GM19467 (cell line): ENCODE results near the gene RGL3.
"Not testable (repeated sequence)": the region's sequence is repeated elsewhere in the genome, so short reads cannot be mapped to it uniquely, and the experiment has no call there.

Experiments used
- ATAC-seq: cut with Tn5 transposase; IDR thresholded peaks from one replicate; pipeline ENCODE4 v1.9.1; 2021; ENCODE audit warnings: mild to moderate bottlenecking, moderate library complexity; ENCODE audit not compliant: unreplicated experiment

Gene RGL3

GRCh38 chr19:11418549-11419506, at the start of gene RGL3:
Gene RGL3 (minus strand): TSS chr19:11419314. CDS start chr19:11419278, 36 bp downstream.
- no peak for ATAC-seq

DNA sequence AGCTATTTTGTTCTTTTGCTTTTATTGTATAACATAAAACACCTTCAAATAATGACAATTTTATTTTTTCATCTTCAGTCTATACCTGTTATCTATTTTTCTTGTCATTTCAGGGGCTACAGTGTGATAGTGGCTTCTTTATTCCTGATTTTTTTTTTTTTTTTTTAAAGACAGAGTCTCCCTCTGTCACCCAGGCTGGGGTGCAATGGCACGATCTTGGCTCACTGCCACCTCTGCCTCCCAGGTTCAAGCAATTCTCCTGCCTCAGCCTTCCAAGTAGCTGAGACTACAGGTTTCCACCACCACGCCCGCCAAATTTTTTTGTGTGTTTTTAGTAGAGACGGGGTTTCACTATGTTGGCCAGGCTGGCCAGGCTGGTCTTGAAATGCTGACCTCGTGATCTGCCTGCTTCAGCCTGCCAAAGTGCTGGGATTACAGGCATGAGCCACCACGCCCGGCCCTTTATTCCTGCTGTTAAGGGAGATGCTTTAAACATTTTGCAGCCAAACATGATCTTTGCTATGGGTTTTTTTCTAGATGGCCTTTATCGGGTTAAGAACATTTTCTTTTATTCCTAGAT, 49.2 kb upstream of the RGL3 start:
- ATAC-seq: not testable (repeated sequence)

- no peak for ATAC-seq
These were observed 46.5 kb upstream of the RGL3 start for GRCh38 chr19:11465600-11465999.

DNA sequence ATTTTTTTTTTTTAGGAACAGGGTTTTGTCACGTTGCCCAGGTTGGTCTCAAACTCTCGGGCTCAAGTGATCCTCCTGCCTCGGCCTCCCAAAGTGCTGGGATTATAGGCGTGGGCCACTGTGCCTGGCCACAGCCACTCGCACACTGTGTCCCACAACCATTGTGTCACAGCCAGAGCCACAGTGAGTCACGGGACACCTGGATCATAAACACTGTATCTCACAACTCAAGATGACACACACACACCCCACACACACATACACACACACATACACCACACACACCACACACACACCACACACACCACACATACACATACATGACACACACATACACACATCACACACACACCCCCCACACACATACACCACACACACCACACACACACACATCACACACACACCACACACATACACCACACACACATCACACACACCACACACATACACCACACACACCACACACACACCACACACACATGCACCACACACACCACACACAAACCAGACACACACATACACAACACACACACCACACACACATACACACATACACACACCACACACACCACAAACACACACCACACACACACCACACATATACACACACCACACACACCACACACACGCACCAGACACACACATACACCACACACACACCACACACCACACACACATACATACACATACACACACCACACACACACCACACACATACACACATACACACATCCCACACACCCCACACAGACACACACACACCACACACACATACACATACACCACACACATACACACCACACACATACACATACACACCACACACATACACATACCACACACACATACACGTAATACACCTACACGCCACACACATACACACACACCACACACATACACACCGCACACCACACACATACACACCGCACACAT, 45.5 kb upstream of the RGL3 start:
- ATAC-seq: no peak

- no peak for ATAC-seq
These were observed 44.3 kb upstream of the RGL3 start for GRCh38 chr19:11463391-11463790.

DNA sequence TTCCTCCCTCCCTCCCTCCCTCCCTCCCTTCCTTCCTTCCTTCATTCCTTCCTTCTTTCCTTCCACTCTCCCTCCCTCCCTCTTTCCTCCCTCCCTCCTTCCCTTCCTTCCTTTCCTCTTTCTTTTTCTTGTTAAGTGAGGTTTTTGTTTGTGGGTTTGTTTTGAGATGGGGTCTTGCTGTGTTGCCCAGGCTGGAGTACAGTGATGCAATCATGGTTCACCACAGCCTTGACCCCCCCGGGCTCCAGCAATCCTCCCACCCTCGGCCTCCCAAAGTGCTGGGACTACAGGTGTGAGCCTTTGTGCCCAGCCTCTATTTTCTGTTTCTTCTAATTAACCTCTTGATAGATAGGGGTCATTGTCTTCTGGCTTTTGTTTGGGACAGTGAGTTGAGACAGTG, 42.3 kb upstream of the RGL3 start:
- ATAC-seq: no peak

DNA sequence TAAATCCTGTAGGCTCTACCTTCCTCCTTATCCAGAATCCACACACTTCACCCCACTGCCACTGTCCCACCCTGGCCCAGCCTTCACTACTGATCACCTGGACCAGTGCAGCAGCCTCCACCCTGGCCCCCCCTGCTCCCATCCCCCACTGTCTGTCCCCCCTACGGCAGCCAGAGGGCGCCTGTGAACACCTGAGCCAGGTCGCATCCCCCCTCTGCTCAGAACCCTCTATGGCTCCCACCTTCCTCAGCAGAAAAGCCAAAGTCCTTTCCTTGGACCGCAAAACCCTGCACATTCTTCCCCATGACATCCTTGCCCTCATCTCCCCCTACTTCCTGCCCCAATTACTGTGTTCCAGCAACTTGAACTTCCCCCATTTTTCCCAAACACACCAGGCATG, 41.1 kb upstream of the RGL3 start:
- ATAC-seq: no peak

- not testable (repeated sequence) for ATAC-seq
These were observed 39.8 kb upstream of the RGL3 start for GRCh38 chr19:11458912-11459311.

DNA sequence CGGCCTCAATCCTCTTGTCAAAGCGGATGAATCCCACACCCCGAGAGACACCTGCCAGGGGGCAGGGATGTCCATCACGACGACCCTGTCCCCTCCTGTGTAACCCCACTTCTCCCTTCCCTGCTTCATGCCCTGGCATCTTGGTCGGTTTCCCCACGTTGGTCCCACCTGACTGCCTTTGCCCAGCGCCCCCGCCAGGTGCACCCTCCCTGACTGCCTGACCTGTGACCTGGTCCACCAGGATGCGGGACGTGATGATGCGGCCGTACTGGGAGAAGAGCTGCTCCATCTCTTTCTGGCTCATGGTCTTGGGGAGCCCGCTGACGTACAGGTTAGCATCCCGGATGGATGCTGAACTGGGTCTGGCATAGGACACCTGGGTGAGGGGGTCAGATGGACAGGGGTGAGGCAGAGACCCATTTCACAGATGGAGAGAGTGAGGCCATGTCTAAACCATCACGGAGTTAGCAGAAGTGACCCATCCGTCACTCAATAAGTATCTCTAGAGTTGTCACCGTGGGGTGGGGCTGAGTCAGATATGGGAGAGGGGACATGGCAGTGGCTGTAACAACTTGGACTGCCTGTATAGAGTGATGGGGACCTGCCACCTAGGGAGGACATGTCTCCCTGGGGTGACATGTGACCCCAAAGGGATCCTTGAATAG, 39.3 kb upstream of the RGL3 start:
- ATAC-seq: no peak

- ATAC-seq: no peak
These were observed 38.7 kb upstream of the RGL3 start for GRCh38 chr19:11457831-11458230.

GRCh38 chr19:11457115-11457514, 38.0 kb upstream of the RGL3 start:
- ATAC-seq: no peak

- ATAC-seq: no peak
These were observed 37.5 kb upstream of the RGL3 start for GRCh38 chr19:11456659-11457058.

GRCh38 chr19:11455233-11455554, 36.1 kb upstream of the RGL3 start:
- not testable (repeated sequence) for ATAC-seq

GRCh38 chr19:11453468-11454341, 34.6 kb upstream of the RGL3 start:
- ATAC-seq: no peak

- ATAC-seq: no peak
These were observed 33.7 kb upstream of the RGL3 start for GRCh38 chr19:11452620-11453310.

DNA sequence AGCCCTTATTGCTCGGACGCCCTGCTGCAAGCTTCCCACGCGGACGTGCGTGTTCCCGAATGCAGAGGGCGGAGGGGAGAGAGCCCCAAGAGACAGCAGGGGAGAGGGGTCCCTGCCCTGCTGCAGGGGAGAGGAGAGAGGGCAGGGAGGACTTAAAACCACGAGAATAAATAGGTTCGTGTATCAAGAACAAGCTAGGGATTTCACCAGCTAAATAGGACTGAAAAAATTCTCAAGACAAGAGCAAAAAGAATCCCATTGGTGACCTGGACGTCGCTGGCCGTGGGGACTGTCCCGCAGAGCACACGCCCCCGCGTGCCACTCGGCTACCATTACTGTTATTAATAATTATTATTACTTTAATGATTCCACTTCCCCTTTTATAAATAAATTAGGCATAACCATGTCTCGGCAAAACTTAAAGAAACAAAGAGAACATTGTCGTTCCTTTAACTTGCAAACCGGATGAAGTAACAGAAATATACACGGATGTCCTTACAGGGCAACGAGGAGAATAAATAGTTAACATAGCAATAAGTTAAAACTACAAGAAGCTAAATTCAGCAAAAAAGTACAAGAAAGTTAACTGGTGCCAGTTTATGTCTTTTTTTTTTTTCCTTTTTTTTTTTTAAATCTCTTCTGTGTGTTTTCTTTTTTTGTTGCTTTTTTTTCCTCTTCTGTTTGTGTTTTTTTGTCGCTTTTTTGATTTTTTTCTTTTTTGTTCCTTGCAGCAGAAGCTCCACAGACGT, 32.9 kb upstream of the RGL3 start:
- ATAC-seq: no peak

DNA sequence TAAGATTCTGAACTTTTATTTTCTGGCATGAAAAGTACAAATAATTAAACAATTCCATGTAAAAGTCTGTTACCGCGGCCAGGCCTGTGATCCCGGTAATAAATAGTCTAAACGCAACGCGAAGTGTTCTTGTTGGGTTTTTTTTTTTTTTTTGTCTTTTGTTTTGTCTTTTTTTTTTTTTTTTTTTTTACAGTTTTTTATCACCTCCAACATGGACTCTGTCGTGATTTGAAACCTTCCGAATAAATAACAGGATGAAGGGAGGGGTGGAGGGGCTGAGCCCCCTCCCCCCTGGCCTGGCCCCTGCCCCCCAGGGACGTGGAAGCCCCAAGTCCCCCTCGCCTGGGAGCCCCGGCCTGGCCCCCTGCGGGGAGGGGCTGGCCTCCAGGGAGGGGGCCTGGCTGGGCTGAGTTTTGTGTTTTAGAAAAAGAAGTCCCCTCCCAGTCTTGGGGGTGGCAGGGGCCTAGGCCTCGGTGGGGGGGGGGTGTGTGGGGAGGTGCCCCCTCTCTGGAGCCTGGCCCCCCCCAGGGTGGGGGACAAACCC, 32.3 kb upstream of the RGL3 start:
- ATAC-seq: no peak
